Esophagus muscularis mucosa (tissue), 4 donors: ENCODE results near the gene DOK5. TPM values are rescaled to one million over a fixed set of nuclear protein-coding genes. Genes with fewer than 3 reads are reported as not detected.
A peak's percentile ranks its signal among the peaks of the same experiment; 100 is the strongest.

Experiments
- DNase-seq: peaks from one replicate; pipeline ENCODE4 v3.0.0-alpha.2; 2017; ENCODE audit errors: extremely low spot score
- H3K27ac ChIP-seq, 4 donors: fragments of 200-600 bp; sonication (generic); replicated peaks in 1 of 4; 1 replicate in 3 of 4; 2 replicates in 1 of 4; pipeline ENCODE4 v1.5.1; 2016 to 2019; ENCODE audit warnings: mild to moderate bottlenecking in 1 of 4
- H3K27me3 ChIP-seq, 4 donors: fragments of 200-600 bp; sonication (generic); one replicate each; pipeline versions ENCODE4 v1.5.1 to v1.6.0; 2016 to 2019
- H3K36me3 ChIP-seq, 4 donors: fragments of 200-600 bp; sonication (generic); one replicate each; pipeline ENCODE4 v1.5.1; 2016 to 2019
- H3K4me1 ChIP-seq, 4 donors: fragments of 200-600 bp; sonication (generic); one replicate each; pipeline ENCODE4 v1.5.1; 2016 to 2019
- H3K4me3 ChIP-seq, 4 donors: fragments of 200-600 bp; sonication (generic); 1 replicate in 2 of 4; 2 replicates in 2 of 4; pipeline ENCODE4 v1.5.1; 2016 to 2019; ENCODE audit warnings: mild to moderate bottlenecking in 4 of 4, moderate library complexity in 1 of 4
- H3K9me3 ChIP-seq, 4 donors: fragments of 200-600 bp; sonication (generic); 1 replicate in 3 of 4; 2 replicates in 1 of 4; pipeline ENCODE4 v1.5.1; 2016 to 2019
- EP300 ChIP-seq: sonication (generic); formaldehyde crosslinking; IDR thresholded peaks from one replicate; pipeline ENCODE4 v1.6.1; 2017; ENCODE audit warnings: antibody characterized with exemption
- POLR2A ChIP-seq: fragments of 450-650 bp; IDR thresholded peaks from one replicate; pipeline ENCODE4 v1.6.1; 2017; ENCODE audit warnings: antibody characterized with exemption, moderate library complexity, mild to moderate bottlenecking, low read depth
- POLR2AphosphoS5 ChIP-seq, 2 donors: sonication (generic); formaldehyde crosslinking; IDR thresholded peaks; one replicate each; pipeline ENCODE4 v1.6.1; 2017; ENCODE audit warnings: antibody characterized with exemption in 2 of 2
- WGBS: methylation state at CpG from one replicate; pipeline ENCODE4 v1.1.5; 2018; 5-methylcytosine and 5-hydroxymethylcytosine counted together
- intact Hi-C: fragments of 100-400 bp; cut with DNase I; formaldehyde crosslinking; loops from one replicate; pipeline ENCODE4 v1.15.1; 2023
- total RNA-seq, 4 donors: library from RNA; depleted of rRNA; stranded (reverse); fragments of >200 nt; gene quantifications; one replicate each; pipeline versions ENCODE4 v1.1.0 to v1.2.1, GENCODE V29; 2016
- TF ChIP-seq, protein P1 (sequence below), 3 experiments: fragments of 200-600 bp in 2 of 3; fragments of 450-650 bp in 1 of 3; sonication (generic) in 2 of 3; IDR thresholded peaks; one replicate each; pipeline ENCODE4 v1.5.1; 2017 to 2019; ENCODE audit warnings: antibody characterized with exemption in 3 of 3, mild to moderate bottlenecking in 2 of 3, moderate library complexity in 1 of 3

The DOK5 gene
- total RNA-seq, 4 donors from 2014 or later: 0.32 to 1.5 (median 0.79) TPM

DNA sequence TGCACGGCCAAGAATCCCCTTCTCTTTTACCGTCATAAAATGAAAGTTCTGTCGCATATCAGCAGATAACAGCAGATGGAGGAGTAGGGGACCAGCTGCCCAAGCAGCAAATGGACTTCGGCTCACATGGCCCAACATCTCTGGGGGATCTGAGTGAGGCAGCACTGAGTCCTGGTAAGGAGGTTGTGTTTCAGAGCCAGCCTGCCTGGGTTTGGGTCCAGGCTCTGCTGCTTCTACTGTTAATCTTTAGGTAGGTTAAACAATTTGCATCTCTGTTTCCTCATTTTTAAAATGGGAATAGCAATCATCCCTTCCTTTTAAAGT lies 193.6 kb downstream of the DOK5 start:
- Histone ChIP-seq H3K27ac (no peak overlapping the region), H3K4me1 (peaks cover 0 to 3% (median 0%) of the 10 kb centered on the region in 4 donors), H3K36me3 (no peaks in the 10 kb centered on the region), H3K9me3 (no peaks in the 10 kb centered on the region), H3K4me3 (no peak overlapping the region), H3K27me3 (peaks cover 0 to 14% (median 0%) of the 10 kb centered on the region in 4 donors)
- no peak for DNase-seq
- TF ChIP-seq POLR2AphosphoS5 (IDR thresholded peaks at IDR 0.05) (no peak), EP300 (no peak), POLR2A (no peak)
- TF ChIP-seq, protein P1, sequence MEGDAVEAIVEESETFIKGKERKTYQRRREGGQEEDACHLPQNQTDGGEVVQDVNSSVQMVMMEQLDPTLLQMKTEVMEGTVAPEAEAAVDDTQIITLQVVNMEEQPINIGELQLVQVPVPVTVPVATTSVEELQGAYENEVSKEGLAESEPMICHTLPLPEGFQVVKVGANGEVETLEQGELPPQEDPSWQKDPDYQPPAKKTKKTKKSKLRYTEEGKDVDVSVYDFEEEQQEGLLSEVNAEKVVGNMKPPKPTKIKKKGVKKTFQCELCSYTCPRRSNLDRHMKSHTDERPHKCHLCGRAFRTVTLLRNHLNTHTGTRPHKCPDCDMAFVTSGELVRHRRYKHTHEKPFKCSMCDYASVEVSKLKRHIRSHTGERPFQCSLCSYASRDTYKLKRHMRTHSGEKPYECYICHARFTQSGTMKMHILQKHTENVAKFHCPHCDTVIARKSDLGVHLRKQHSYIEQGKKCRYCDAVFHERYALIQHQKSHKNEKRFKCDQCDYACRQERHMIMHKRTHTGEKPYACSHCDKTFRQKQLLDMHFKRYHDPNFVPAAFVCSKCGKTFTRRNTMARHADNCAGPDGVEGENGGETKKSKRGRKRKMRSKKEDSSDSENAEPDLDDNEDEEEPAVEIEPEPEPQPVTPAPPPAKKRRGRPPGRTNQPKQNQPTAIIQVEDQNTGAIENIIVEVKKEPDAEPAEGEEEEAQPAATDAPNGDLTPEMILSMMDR (IDR thresholded peaks at IDR 0.05): no peak
- WGBS: 64% methylated on average over 4 of the region's 4 CpGs
- intact Hi-C loops: no loop called here

GRCh38 chr20:54678253-54678652 lies 202.9 kb downstream of the DOK5 start:
- Histone ChIP-seq H3K9me3 (no peaks in the 10 kb centered on the region), H3K27me3 (peaks cover 0 to 17% (median 1%) of the 10 kb centered on the region in 4 donors), H3K4me3 (no peak overlapping the region), H3K27ac (no peak overlapping the region), H3K4me1 (peaks cover 4 to 16% (median 9%) of the 10 kb centered on the region in 4 donors), H3K36me3 (no peaks in the 10 kb centered on the region)
- no peak for DNase-seq
- 80% methylated on average over 1 of the region's 1 CpG for WGBS
- TF ChIP-seq POLR2AphosphoS5 (IDR thresholded peaks at IDR 0.05): no peak
- no peak for TF ChIP-seq EP300
- no peak for TF ChIP-seq POLR2A
- TF ChIP-seq, protein P1 (IDR thresholded peaks at IDR 0.05): no peak
- intact Hi-C loops: no loop called here

DNA sequence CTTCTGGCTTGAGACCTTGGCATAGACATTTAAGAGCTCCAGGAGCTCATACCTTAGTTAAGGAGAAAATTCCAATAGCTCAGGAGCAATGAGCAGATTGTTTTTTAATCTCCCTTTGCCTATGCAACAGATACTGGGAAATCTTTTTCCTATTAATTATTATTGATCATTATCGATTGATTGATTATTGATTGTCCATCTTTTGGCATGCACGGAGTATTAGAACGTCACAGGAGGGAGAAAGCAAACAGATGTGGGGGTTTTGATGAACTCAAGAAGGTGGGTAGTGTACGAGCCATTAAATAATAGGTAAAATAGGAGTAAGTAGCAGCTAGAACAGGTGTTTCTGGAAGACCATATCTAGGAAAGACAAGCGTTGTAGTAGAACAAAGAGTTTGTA lies 205.0 kb downstream of the DOK5 start:
- Histone ChIP-seq H3K27ac (no peak overlapping the region), H3K9me3 (no peaks in the 10 kb centered on the region), H3K4me1 (peaks cover 4 to 16% (median 9%) of the 10 kb centered on the region in 4 donors), H3K4me3 (no peak overlapping the region), H3K36me3 (no peaks in the 10 kb centered on the region), H3K27me3 (peaks cover 0 to 18% (median 0%) of the 10 kb centered on the region in 4 donors)
- DNase-seq: peak; percentile 37
- WGBS: 34% methylated on average over 5 of the region's 5 CpGs
- intact Hi-C loops: no loop called here
- TF ChIP-seq EP300 (no peak), POLR2AphosphoS5 (IDR thresholded peaks at IDR 0.05) (no peak), POLR2A (no peak)
- TF ChIP-seq, protein P1 (IDR thresholded peaks at IDR 0.05): no peak

- Histone ChIP-seq H3K9me3 (no peaks in the 10 kb centered on the region), H3K27me3 (peaks cover 0 to 24% (median 0%) of the 10 kb centered on the region in 4 donors), H3K4me3 (no peak overlapping the region), H3K27ac (no peak overlapping the region), H3K36me3 (no peaks in the 10 kb centered on the region), H3K4me1 (peaks cover 4 to 16% (median 9%) of the 10 kb centered on the region in 4 donors)
- intact Hi-C loops: no loop called here
- no peak for TF ChIP-seq POLR2AphosphoS5 (IDR thresholded peaks at IDR 0.05)
- TF ChIP-seq, protein P1 (IDR thresholded peaks at IDR 0.05): peak; percentile 33 to 68 (median 61)
- 10% methylated on average over 14 of the region's 14 CpGs for WGBS
- peak; percentile 53 for DNase-seq
Measured at GRCh38 chr20:54680872-54681619, 205.7 kb downstream of the DOK5 start.
